Chondrocyte (in vitro differentiated cells): ENCODE measurements around the gene ARMC9. TPM values are rescaled to one million over a fixed set of nuclear protein-coding genes. Genes with fewer than 3 reads are reported as not detected.

Source experiments
- DNase-seq: peaks from one replicate; pipeline ENCODE4 v3.0.0; 2021; ENCODE audit warnings: mixed read lengths, low spot score
- H3K27ac Mint-ChIP-seq: one replicate; pipeline ENCODE4 v1.8.0; 2021; ENCODE audit warnings: mild to moderate bottlenecking, moderate library complexity, mixed read lengths; ENCODE audit not compliant: unreplicated experiment
- H3K27me3 Mint-ChIP-seq: 2 replicates; pipeline ENCODE4 v1.8.0; 2021; ENCODE audit warnings: low read depth, mixed read lengths
- H3K36me3 Mint-ChIP-seq: 2 replicates; pipeline ENCODE4 v1.8.0; 2021; ENCODE audit warnings: low read depth, mixed read lengths
- H3K4me1 Mint-ChIP-seq: 2 replicates; pipeline ENCODE4 v1.8.0; 2021; ENCODE audit warnings: low read depth, mild to moderate bottlenecking, mixed read lengths
- H3K4me3 Mint-ChIP-seq: one replicate; pipeline ENCODE4 v1.8.0; 2021; ENCODE audit warnings: mild to moderate bottlenecking, moderate library complexity, mixed read lengths; ENCODE audit not compliant: unreplicated experiment
- H3K9me3 Mint-ChIP-seq: 2 replicates; pipeline ENCODE4 v1.8.0; 2021; ENCODE audit warnings: low read depth, mixed read lengths
- long read RNA-seq: library from polyadenylated mRNA; stranded (forward); transcript quantifications from one replicate; pipeline ENCODE4 v2.0.0, GENCODE V29; 2021
- total RNA-seq: library from RNA; stranded (reverse); gene quantifications from 3 replicates; pipeline ENCODE4 v1.2.1, GENCODE V29; 2021
- TF ChIP-seq, protein P1 (sequence below): fragments of 200-600 bp; sonication (generic); IDR thresholded peaks from 2 replicates; pipeline ENCODE4 v1.5.0; 2021; ENCODE audit warnings: antibody characterized with exemption, mild to moderate bottlenecking, moderate library complexity

ARMC9 gene, protein sequence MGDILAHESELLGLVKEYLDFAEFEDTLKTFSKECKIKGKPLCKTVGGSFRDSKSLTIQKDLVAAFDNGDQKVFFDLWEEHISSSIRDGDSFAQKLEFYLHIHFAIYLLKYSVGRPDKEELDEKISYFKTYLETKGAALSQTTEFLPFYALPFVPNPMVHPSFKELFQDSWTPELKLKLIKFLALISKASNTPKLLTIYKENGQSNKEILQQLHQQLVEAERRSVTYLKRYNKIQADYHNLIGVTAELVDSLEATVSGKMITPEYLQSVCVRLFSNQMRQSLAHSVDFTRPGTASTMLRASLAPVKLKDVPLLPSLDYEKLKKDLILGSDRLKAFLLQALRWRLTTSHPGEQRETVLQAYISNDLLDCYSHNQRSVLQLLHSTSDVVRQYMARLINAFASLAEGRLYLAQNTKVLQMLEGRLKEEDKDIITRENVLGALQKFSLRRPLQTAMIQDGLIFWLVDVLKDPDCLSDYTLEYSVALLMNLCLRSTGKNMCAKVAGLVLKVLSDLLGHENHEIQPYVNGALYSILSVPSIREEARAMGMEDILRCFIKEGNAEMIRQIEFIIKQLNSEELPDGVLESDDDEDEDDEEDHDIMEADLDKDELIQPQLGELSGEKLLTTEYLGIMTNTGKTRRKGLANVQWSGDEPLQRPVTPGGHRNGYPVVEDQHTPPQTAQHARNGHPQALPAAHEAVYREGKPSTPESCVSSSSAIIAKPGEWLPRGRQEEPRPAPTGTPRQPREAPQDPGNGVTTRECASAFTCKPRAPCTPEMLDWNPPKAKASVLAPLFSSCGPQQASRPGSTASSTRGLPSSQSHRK
- 71.6 to 188 TPM (median 187 TPM) in 3 replicates for total RNA-seq
- long read RNA-seq, full-length matches to known transcripts, result 149 of 551 reads
- long read RNA-seq, partial matches to known transcripts, result 234 of 551 reads
- long read RNA-seq, other reads (novel, unspliced or antisense), result 168 of 551 reads

DNA sequence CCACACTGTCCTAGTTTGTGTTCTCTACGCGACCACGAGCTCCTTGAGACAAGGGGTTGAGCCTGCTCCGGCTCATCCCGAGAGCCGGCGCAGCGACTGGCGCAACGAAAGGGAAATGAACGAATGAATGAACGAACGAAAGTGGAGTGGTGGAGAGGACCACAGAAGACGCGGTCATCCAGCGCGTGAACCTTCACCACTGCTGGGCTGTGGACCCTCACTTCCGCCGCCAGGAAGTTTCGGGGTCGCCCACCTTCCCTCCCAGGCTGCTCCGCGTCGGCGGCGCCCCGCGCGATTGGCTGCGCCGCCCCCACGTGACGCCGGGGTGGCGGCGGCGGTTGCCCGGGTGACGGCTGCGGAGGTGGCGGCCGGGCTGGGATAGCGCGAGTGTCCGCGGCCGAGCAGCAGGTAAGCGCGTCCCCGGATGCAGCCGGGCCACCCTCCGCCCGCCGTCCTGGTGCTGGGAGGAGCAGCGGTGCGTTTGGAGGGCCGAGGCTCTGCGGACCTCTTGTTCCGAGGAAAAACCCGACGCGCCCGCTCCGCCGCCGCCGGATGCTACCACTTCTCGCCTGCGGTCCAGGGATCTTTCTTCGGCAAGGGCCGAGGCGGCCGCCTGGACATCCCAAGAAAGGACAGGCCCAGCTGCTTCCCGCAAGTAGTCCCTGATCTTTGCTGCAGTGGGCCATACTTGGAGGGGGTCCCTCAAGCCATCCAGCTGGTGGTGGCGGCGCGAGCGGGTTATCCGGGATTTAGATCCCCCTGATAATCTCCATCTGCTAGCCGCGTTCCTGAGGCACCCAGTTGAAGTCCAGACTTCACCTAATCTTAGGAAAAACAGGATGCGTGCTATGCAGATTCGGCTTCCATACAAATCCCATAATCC is at the start of gene ARMC9:
Gene ARMC9 (plus strand): TSS at position 341 of the 883 bp plus-strand sequence. CDS start 7,608 bp downstream, outside the sequence.
- TF ChIP-seq, protein P1, sequence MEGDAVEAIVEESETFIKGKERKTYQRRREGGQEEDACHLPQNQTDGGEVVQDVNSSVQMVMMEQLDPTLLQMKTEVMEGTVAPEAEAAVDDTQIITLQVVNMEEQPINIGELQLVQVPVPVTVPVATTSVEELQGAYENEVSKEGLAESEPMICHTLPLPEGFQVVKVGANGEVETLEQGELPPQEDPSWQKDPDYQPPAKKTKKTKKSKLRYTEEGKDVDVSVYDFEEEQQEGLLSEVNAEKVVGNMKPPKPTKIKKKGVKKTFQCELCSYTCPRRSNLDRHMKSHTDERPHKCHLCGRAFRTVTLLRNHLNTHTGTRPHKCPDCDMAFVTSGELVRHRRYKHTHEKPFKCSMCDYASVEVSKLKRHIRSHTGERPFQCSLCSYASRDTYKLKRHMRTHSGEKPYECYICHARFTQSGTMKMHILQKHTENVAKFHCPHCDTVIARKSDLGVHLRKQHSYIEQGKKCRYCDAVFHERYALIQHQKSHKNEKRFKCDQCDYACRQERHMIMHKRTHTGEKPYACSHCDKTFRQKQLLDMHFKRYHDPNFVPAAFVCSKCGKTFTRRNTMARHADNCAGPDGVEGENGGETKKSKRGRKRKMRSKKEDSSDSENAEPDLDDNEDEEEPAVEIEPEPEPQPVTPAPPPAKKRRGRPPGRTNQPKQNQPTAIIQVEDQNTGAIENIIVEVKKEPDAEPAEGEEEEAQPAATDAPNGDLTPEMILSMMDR, result no peak
- Mint-ChIP-seq H3K9me3 (no peaks in the 10 kb centered on the region), H3K27ac (peak within 1 kb of the TSS; percentile 95), H3K4me3 (peak within 1 kb of the TSS; percentile 91), H3K36me3 (peaks cover 22% of the 10 kb centered on the region), H3K4me1 (peaks cover 51% of the 10 kb centered on the region), H3K27me3 (no peaks in the 10 kb centered on the region)
- no peak for DNase-seq

DNA sequence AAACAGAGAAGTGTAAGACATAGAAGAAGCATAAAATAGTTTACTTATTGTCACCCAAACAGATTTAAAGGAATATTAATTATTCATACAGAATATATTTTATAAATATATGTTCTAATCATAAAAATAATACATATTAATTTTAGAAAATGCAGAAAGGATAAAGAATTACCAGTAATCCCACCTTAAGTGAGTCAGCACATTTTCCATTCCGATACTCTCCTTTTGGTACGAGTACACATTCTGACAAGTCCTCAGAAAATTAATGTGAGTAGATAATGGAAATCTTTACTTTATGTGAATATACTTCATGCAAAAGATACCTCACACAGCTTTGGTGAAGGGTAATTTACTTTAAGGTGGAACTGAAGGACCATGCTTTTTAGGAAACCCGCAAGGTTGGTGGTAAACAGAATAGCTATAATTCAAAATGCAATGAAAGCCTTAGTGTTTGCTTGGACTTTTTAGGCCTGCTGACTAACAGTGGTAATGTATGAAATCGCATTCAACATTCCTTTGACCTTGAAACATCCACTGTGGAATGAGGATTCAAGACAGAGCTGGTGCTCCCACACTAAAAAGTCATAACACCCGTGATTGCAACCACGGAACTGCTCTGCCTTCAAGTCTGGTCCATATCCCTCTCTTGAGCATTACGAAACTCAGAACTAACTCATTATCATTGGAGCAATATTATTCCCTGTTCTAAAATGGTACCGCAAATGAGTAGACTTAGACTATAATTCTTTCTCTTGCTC is 45.5 kb upstream of the ARMC9 start:
- TF ChIP-seq, protein P1, result no peak
- no peaks in the 10 kb centered on the region for H3K9me3 Mint-ChIP-seq
- peaks cover 7% of the 10 kb centered on the region for H3K36me3 Mint-ChIP-seq
- H3K4me1 Mint-ChIP-seq, result peaks cover 25% of the 10 kb centered on the region
- no peak overlapping the region for H3K4me3 Mint-ChIP-seq
- no peak for DNase-seq
- peak overlapping the region; percentile 33 for H3K27ac Mint-ChIP-seq
- no peaks in the 10 kb centered on the region for H3K27me3 Mint-ChIP-seq

DNA sequence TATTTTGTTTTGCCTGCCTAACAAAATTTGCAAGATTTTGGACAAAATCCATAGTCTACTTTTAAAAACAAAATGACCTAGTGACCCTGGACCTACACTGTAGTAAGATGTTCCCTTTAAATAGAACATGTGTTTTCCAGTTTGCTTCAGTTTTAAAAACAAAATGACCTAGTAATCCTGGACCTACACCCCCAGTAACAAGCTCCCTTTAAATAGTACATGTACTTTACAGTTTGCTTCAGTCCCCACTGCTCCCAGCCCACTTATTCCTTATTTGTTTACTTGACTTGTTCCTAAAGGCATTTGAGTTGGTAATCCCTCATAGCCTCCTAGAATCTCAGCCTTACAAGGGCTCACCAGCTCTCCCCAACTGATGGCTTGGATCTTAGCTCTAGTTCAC is 39.1 kb upstream of the ARMC9 start:
- no peaks in the 10 kb centered on the region for H3K27me3 Mint-ChIP-seq

DNA sequence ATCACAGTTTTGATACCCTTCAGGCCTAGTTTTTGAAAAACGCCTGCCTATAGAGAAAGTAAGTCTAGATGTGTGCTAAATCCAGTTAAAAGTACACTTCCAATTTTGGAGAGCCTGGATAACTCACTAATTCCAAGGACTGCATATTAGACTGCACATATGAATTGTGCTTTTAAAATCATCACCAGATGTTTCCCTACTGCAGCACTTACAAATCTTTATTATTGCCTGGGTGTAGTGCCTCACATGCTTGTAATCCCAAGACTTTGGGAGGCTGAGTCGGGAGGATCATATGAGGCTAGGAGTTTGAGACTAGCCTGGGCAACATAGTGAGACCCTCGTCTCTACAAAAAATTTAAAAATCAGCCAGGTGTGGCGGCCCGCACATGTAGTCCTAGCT is 37.7 kb upstream of the ARMC9 start:
- H3K4me1 Mint-ChIP-seq, result peaks cover 72% of the 10 kb centered on the region
- peak overlapping the region; percentile 99 for H3K27ac Mint-ChIP-seq
- no peaks in the 10 kb centered on the region for H3K27me3 Mint-ChIP-seq

More for the DNA sequence above, 39.1 kb upstream of the ARMC9 start:
- Mint-ChIP-seq H3K27ac (peak overlapping the region; percentile 46), H3K9me3 (no peaks in the 10 kb centered on the region), H3K4me3 (no peak overlapping the region), H3K4me1 (peaks cover 61% of the 10 kb centered on the region), H3K36me3 (peaks cover 6% of the 10 kb centered on the region)
- TF ChIP-seq, protein P1, result no peak
- no peak for DNase-seq

More for the DNA sequence above, 37.7 kb upstream of the ARMC9 start:
- DNase-seq, result no peak
- TF ChIP-seq, protein P1, result no peak
- Mint-ChIP-seq H3K36me3 (peaks cover 11% of the 10 kb centered on the region), H3K9me3 (no peaks in the 10 kb centered on the region), H3K4me3 (no peak overlapping the region)
